Activated CD4-positive, alpha-beta memory T cell treated with anti-CD3 and anti-CD28 coated beads for 36 hours (primary cell): ENCODE data around the gene ZNF267. TPM values are rescaled to one million over a fixed set of nuclear protein-coding genes. Genes with fewer than 3 reads are reported as not detected.
"Not testable (repeated sequence)": the region's sequence is repeated elsewhere in the genome, so short reads cannot be mapped to it uniquely, and the experiment has no call there.

Experiments used
- CTCF ChIA-PET: fragments of 350-600 bp; sonication (Branson Sonifier 250); formaldehyde crosslinking; loops from one replicate; lab custom pipeline; 2021; ENCODE audit warnings: antibody characterized with exemption, inconsistent platforms; lab: Charles Lee
- POLR2A ChIA-PET: fragments of 350-600 bp; sonication (Branson Sonifier 250); formaldehyde crosslinking; loops from one replicate; lab custom pipeline; 2021; ENCODE audit warnings: antibody characterized with exemption; lab: Charles Lee
- DNase-seq: peaks from one replicate; pipeline ENCODE4 v3.0.0-alpha.2; 2020
- H3K27ac Mint-ChIP-seq: one replicate; pipeline ENCODE4 v1.8.0; 2021; ENCODE audit warnings: mixed read lengths
- H3K27me3 Mint-ChIP-seq: one replicate; pipeline ENCODE4 v1.8.0; 2021; ENCODE audit warnings: mixed read lengths
- H3K36me3 Mint-ChIP-seq: one replicate; pipeline ENCODE4 v1.8.0; 2021; ENCODE audit warnings: mixed read lengths
- H3K4me1 Mint-ChIP-seq: one replicate; pipeline ENCODE4 v1.8.0; 2021; ENCODE audit warnings: low read depth, mixed read lengths
- H3K4me3 Mint-ChIP-seq: one replicate; pipeline ENCODE4 v1.8.0; 2021; ENCODE audit warnings: mild to moderate bottlenecking, mixed read lengths
- H3K9me3 Mint-ChIP-seq: one replicate; pipeline ENCODE4 v1.8.0; 2021; ENCODE audit warnings: mixed read lengths
- intact Hi-C: fragments of 100-400 bp; cut with micrococcal nuclease; formaldehyde crosslinking; loops from one replicate; pipeline ENCODE4 v1.15.1; 2023
- total RNA-seq, 2 experiments: library from RNA; stranded (reverse); gene quantifications; one replicate each; pipeline ENCODE4 v1.2.3, GENCODE V29; 2021

ZNF267 gene
- 10 to 100 TPM; 72.1 to 76.4 TPM for total RNA-seq

GRCh38 chr16:31873556-31874365 is at the start of gene ZNF267:
Gene ZNF267 (plus strand): TSS chr16:31873807. CDS start chr16:31873967, 160 bp downstream.
- H3K27me3 Mint-ChIP-seq, result no peaks in the 10 kb centered on the region
- ChIA-PET CTCF (interaction anchor here (0.7 kb wide), 1 partner anchor 15 kb away, joined by 3 read pairs; no protein-coding TSS in a partner anchor), POLR2A (interaction anchor here (0.7 to 3.1 kb wide), 14 partner anchors 8 to 756 kb away, joined by 3 to 18 read pairs (median 5); partner anchors contain the start of genes ARMC5, FUS, KAT8 and RUSF1)
- intact Hi-C loops, result loop anchor here (2.0 kb wide), 1 partner anchor 519 kb away; the partner anchor contains the start of gene ITGAX
- DNase-seq, result peak; percentile 96
- H3K4me3 Mint-ChIP-seq, result peak within 1 kb of the TSS; percentile 90
- H3K27ac Mint-ChIP-seq, result peak within 1 kb of the TSS; percentile 99
- H3K9me3 Mint-ChIP-seq, result no peaks in the 10 kb centered on the region
- peaks cover 69% of the 10 kb centered on the region for H3K4me1 Mint-ChIP-seq
- H3K36me3 Mint-ChIP-seq, result peaks cover 47% of the 10 kb centered on the region

GRCh38 chr16:31833047-31833446 is 40.6 kb upstream of the ZNF267 start:
- intact Hi-C loops, result no loop called here
- H3K4me3 Mint-ChIP-seq, result no peak overlapping the region
- no peak for DNase-seq
- peaks cover under 1% of the 10 kb centered on the region for H3K36me3 Mint-ChIP-seq
- H3K9me3 Mint-ChIP-seq, result peaks cover 22% of the 10 kb centered on the region
- H3K27ac Mint-ChIP-seq, result no peak overlapping the region
- POLR2A ChIA-PET, result no interaction called here
- peaks cover 4% of the 10 kb centered on the region for H3K27me3 Mint-ChIP-seq
- no peaks in the 10 kb centered on the region for H3K4me1 Mint-ChIP-seq
- CTCF ChIA-PET, result no interaction called here

- not testable (repeated sequence) for H3K4me3 Mint-ChIP-seq, H3K27ac Mint-ChIP-seq
These were observed 37.2 kb upstream of the ZNF267 start for GRCh38 chr16:31836396-31836795.

GRCh38 chr16:31842864-31843263 is 30.7 kb upstream of the ZNF267 start:
- no peak overlapping the region for H3K4me3 Mint-ChIP-seq
- CTCF ChIA-PET, result no interaction called here
- no peak overlapping the region for H3K27ac Mint-ChIP-seq
- no peaks in the 10 kb centered on the region for H3K4me1 Mint-ChIP-seq
- H3K27me3 Mint-ChIP-seq, result peaks cover 10% of the 10 kb centered on the region
- peaks cover 8% of the 10 kb centered on the region for H3K36me3 Mint-ChIP-seq
- POLR2A ChIA-PET, result no interaction called here
- intact Hi-C loops, result no loop called here
- peaks cover 28% of the 10 kb centered on the region for H3K9me3 Mint-ChIP-seq
- DNase-seq, result no peak

More at GRCh38 chr16:31836396-31836795, 37.2 kb upstream of the ZNF267 start:
- CTCF ChIA-PET, H3K4me1 Mint-ChIP-seq, DNase-seq, H3K27me3 Mint-ChIP-seq, intact Hi-C loops, H3K36me3 Mint-ChIP-seq, POLR2A ChIA-PET: not testable (repeated sequence)
- H3K9me3 Mint-ChIP-seq, result peaks cover 21% of the 10 kb centered on the region

GRCh38 chr16:31848572-31848971 is 25.0 kb upstream of the ZNF267 start:
- intact Hi-C loops, H3K27me3 Mint-ChIP-seq, H3K4me3 Mint-ChIP-seq, DNase-seq, POLR2A ChIA-PET, H3K27ac Mint-ChIP-seq, CTCF ChIA-PET, H3K4me1 Mint-ChIP-seq: not testable (repeated sequence)
- Mint-ChIP-seq H3K9me3 (peaks cover 42% of the 10 kb centered on the region), H3K36me3 (peaks cover 12% of the 10 kb centered on the region)

- Mint-ChIP-seq H3K4me3 (no peak overlapping the region), H3K36me3 (peaks cover 9% of the 10 kb centered on the region), H3K27me3 (peaks cover 3% of the 10 kb centered on the region), H3K9me3 (peaks cover 18% of the 10 kb centered on the region), H3K4me1 (no peaks in the 10 kb centered on the region), H3K27ac (no peak overlapping the region)
- no peak for DNase-seq
- CTCF ChIA-PET, result interaction anchor here (1.5 kb wide), 1 partner anchor 8 kb away, joined by 3 read pairs; no protein-coding TSS in a partner anchor
- intact Hi-C loops, result no loop called here
- POLR2A ChIA-PET, result no interaction called here
These were observed 20.3 kb upstream of the ZNF267 start for GRCh38 chr16:31853291-31853690.

GRCh38 chr16:31860508-31860907 is 13.1 kb upstream of the ZNF267 start:
- H3K27ac Mint-ChIP-seq, result no peak overlapping the region
- peaks cover 30% of the 10 kb centered on the region for H3K4me1 Mint-ChIP-seq
- no peak for DNase-seq
- ChIA-PET POLR2A (no interaction called here), CTCF (interaction anchor here (4.8 kb wide), 1 partner anchor 8 kb away, joined by 43 read pairs; no protein-coding TSS in a partner anchor)
- H3K4me3 Mint-ChIP-seq, result no peak overlapping the region
- H3K36me3 Mint-ChIP-seq, result no peaks in the 10 kb centered on the region
- intact Hi-C loops, result loop anchor here (10.0 kb wide), 1 partner anchor 866 kb away; no protein-coding TSS in a partner anchor
- H3K9me3 Mint-ChIP-seq, result no peaks in the 10 kb centered on the region
- peaks cover 2% of the 10 kb centered on the region for H3K27me3 Mint-ChIP-seq

- H3K27ac Mint-ChIP-seq, result peak overlapping the region; percentile 39
- no peaks in the 10 kb centered on the region for H3K9me3 Mint-ChIP-seq
- peaks cover 30% of the 10 kb centered on the region for H3K4me1 Mint-ChIP-seq
- no peak overlapping the region for H3K4me3 Mint-ChIP-seq
- ChIA-PET CTCF (interaction anchor here (1.0 to 1.2 kb wide), 2 partner anchors 9 to 401 kb away, joined by 3 read pairs; no protein-coding TSS in a partner anchor), POLR2A (no interaction called here)
- no peaks in the 10 kb centered on the region for H3K36me3 Mint-ChIP-seq
- no peak for DNase-seq
- intact Hi-C loops, result loop anchor here (10.0 kb wide), 1 partner anchor 867 kb away; no protein-coding TSS in a partner anchor
- H3K27me3 Mint-ChIP-seq, result no peaks in the 10 kb centered on the region
These were observed 12.2 kb upstream of the ZNF267 start for GRCh38 chr16:31861455-31861854.

GRCh38 chr16:31862761-31863160 is 10.8 kb upstream of the ZNF267 start:
- no peak overlapping the region for H3K27ac Mint-ChIP-seq
- H3K27me3 Mint-ChIP-seq, result no peaks in the 10 kb centered on the region
- no peak for DNase-seq
- peaks cover 30% of the 10 kb centered on the region for H3K4me1 Mint-ChIP-seq
- ChIA-PET CTCF (interaction anchor here (1.1 kb wide), 1 partner anchor 11 kb away, joined by 3 read pairs; no protein-coding TSS in a partner anchor), POLR2A (no interaction called here)
- H3K9me3 Mint-ChIP-seq, result no peaks in the 10 kb centered on the region
- no peak overlapping the region for H3K4me3 Mint-ChIP-seq
- H3K36me3 Mint-ChIP-seq, result no peaks in the 10 kb centered on the region
- intact Hi-C loops, result loop anchor here (10.0 kb wide), 1 partner anchor 868 kb away; no protein-coding TSS in a partner anchor

GRCh38 chr16:31868164-31868563 is 5.4 kb upstream of the ZNF267 start:
- intact Hi-C loops, result loop anchor here (2.0 to 10.0 kb wide), 7 partner anchors 155 to 945 kb away; partner anchors contain the start of genes FBXL19, VKORC1, ZNF646 and ZNF668
- no peaks in the 10 kb centered on the region for H3K36me3 Mint-ChIP-seq
- H3K9me3 Mint-ChIP-seq, result no peaks in the 10 kb centered on the region
- H3K4me3 Mint-ChIP-seq, result no peak overlapping the region
- H3K27ac Mint-ChIP-seq, result no peak overlapping the region
- ChIA-PET POLR2A (interaction anchor here (0.8 to 2.9 kb wide), 3 partner anchors 10 to 155 kb away, joined by 3 to 26 read pairs (median 3); a partner anchor contains a TSS), CTCF (interaction anchor here (0.6 to 3.7 kb wide), 23 partner anchors 9 to 884 kb away, joined by 3 to 43 read pairs (median 5); partner anchors contain the start of genes ARMC5, FUS and HSD3B7)
- H3K4me1 Mint-ChIP-seq, result peaks cover 49% of the 10 kb centered on the region
- DNase-seq, result no peak
- H3K27me3 Mint-ChIP-seq, result no peaks in the 10 kb centered on the region

GRCh38 chr16:31868691-31869167 is 4.9 kb upstream of the ZNF267 start:
- Mint-ChIP-seq H3K9me3 (no peaks in the 10 kb centered on the region), H3K4me3 (peak overlapping the region; percentile 59), H3K4me1 (peaks cover 51% of the 10 kb centered on the region), H3K27me3 (no peaks in the 10 kb centered on the region), H3K27ac (peak overlapping the region; percentile 96), H3K36me3 (peaks cover 2% of the 10 kb centered on the region)
- ChIA-PET POLR2A (interaction anchor here (0.7 to 2.9 kb wide), 5 partner anchors 9 to 409 kb away, joined by 3 to 26 read pairs (median 3); partner anchors contain the start of gene ARMC5), CTCF (interaction anchor here (0.6 to 3.7 kb wide), 32 partner anchors 9 to 1024 kb away, joined by 3 to 43 read pairs (median 4); partner anchors contain the start of genes ARMC5, FUS, HSD3B7 and RUSF1)
- peak; percentile 87 for DNase-seq
- intact Hi-C loops, result loop anchor here (1.0 to 10.0 kb wide), 12 partner anchors 9 to 946 kb away; partner anchors contain the start of genes ARMC5, FBXL19, SETD1A and VKORC1
